SK-N-SH (cell line): ENCODE results near the gene NR2C1. TPM values are rescaled to one million over a fixed set of nuclear protein-coding genes. Genes with fewer than 3 reads are reported as not detected.

Experiments
- CTCF ChIA-PET: fragments of 300-600, 350-600 bp; formaldehyde crosslinking; extraction: SDS; loops from one replicate; lab custom pipeline; 2021; lab: Yijun Ruan, JAX
- POLR2A ChIA-PET: fragments of 350-600 bp; sonication (Branson Sonifier 250); formaldehyde crosslinking; extraction: SDS; loops from one replicate; lab custom pipeline; 2020; ENCODE audit warnings: antibody characterized with exemption, inconsistent platforms; lab: Yijun Ruan, JAX
- DNase-seq: peaks from one replicate; pipeline ENCODE4 v3.0.0; 2012
- H2AFZ ChIP-seq: fragments of 200-600 bp; sonication (generic); 2 replicates; pipeline ENCODE4 v1.8.1; 2016; ENCODE audit warnings: antibody characterized with exemption, mild to moderate bottlenecking, low read depth
- H3F3A ChIP-seq: fragments of 200-600 bp; sonication (generic); replicated peaks from 2 replicates; pipeline ENCODE3; 2016; ENCODE audit warnings: antibody characterized with exemption, mild to moderate bottlenecking; ENCODE audit not compliant: insufficient read depth
- H3K27ac ChIP-seq, 2 experiments: fragments of 200-500 bp in 1 of 2; fragments of 200-600 bp in 1 of 2; sonication (Bioruptor generic) in 1 of 2; sonication (generic), shearing (Covaris generic) in 1 of 2; 2 replicates each; pipeline versions ENCODE4 v1.5.1 to v1.6.1; 2014 to 2016; ENCODE audit warnings: low read depth in 2 of 2, inconsistent platforms in 1 of 2, low read length in 1 of 2, mild to moderate bottlenecking in 1 of 2, mixed read lengths in 1 of 2
- H3K27me3 ChIP-seq: fragments of 200-600 bp; sonication (generic), shearing (Covaris generic); 2 replicates; pipeline ENCODE4 v1.6.1; 2016; ENCODE audit warnings: mixed run types; ENCODE audit not compliant: insufficient read depth
- H3K36me3 ChIP-seq, 2 experiments: fragments of 200-500 bp in 1 of 2; fragments of 200-600 bp in 1 of 2; sonication (Bioruptor generic) in 1 of 2; sonication (generic) in 1 of 2; replicated peaks in 1 of 2; 2 replicates each; pipeline versions ENCODE3 to v1.5.1; 2014 to 2016; ENCODE audit warnings: low read length in 1 of 2, mild to moderate bottlenecking in 1 of 2; ENCODE audit not compliant: insufficient read depth in 2 of 2, control insufficient read depth in 1 of 2
- H3K4me1 ChIP-seq, 2 experiments: fragments of 200-500 bp in 1 of 2; fragments of 200-600 bp in 1 of 2; sonication (Bioruptor generic) in 1 of 2; sonication (generic), shearing (Covaris generic) in 1 of 2; 2 replicates each; pipeline versions ENCODE4 v1.5.1 to v1.6.1; 2014 to 2016; ENCODE audit warnings: low read depth in 1 of 2, low read length in 1 of 2, mixed run types in 1 of 2; ENCODE audit not compliant: insufficient read depth in 2 of 2, control insufficient read depth in 1 of 2
- H3K4me2 ChIP-seq: fragments of 200-600 bp; sonication (generic), shearing (Covaris generic); 2 replicates; pipeline ENCODE4 v1.6.1; 2017; ENCODE audit warnings: mixed run types
- H3K4me3 ChIP-seq, 2 experiments: fragments of 200-500 bp in 1 of 2; fragments of 200-600 bp in 1 of 2; sonication (Bioruptor generic) in 1 of 2; sonication (generic), shearing (Covaris generic) in 1 of 2; 2 replicates each; pipeline versions ENCODE4 v1.5.1 to v1.8.1; 2014 to 2016; ENCODE audit warnings: low read depth in 2 of 2, inconsistent platforms in 1 of 2, low read length in 1 of 2, mild to moderate bottlenecking in 1 of 2, mixed read lengths in 1 of 2, moderate library complexity in 1 of 2
- H3K79me2 ChIP-seq: fragments of 200-600 bp; sonication (generic); 2 replicates; pipeline ENCODE4 v1.8.1; 2017; ENCODE audit warnings: mild to moderate bottlenecking; ENCODE audit not compliant: insufficient read depth
- H3K9ac ChIP-seq: fragments of 200-600 bp; sonication (generic); 2 replicates; pipeline ENCODE4 v1.6.1; 2017; ENCODE audit warnings: mixed run types
- H3K9me2 ChIP-seq: fragments of 200-600 bp; sonication (generic); 2 replicates; pipeline ENCODE4 v1.6.1; 2017; ENCODE audit warnings: mixed run types
- H3K9me3 ChIP-seq: fragments of 200-600 bp; sonication (generic); 2 replicates; pipeline ENCODE4 v1.6.1; 2017; ENCODE audit warnings: mixed run types, mild to moderate bottlenecking, moderate library complexity
- H4K20me1 ChIP-seq: fragments of 200-600 bp; sonication (generic); 2 replicates; pipeline ENCODE4 v1.6.1; 2017; ENCODE audit warnings: mild to moderate bottlenecking, mixed run types; ENCODE audit not compliant: insufficient read depth
- CHD2 ChIP-seq: fragments of 150-350 bp; IDR thresholded peaks from 2 replicates; pipeline ENCODE4 v1.6.1; 2018; ENCODE audit warnings: low read length; ENCODE audit not compliant: partially characterized antibody
- CTCF ChIP-seq: fragments of 200-600 bp; sonication (generic); IDR thresholded peaks from 2 replicates; pipeline ENCODE4 v1.6.1; 2017; ENCODE audit warnings: antibody characterized with exemption, mild to moderate bottlenecking, moderate library complexity
- EP300 ChIP-seq, 2 experiments: IDR thresholded peaks; 2 replicates each; pipeline versions ENCODE4 v1.4.0 to v1.6.1; 2012; ENCODE audit warnings: borderline replicate concordance in 1 of 2, low read depth in 1 of 2, low read length in 1 of 2
- EZH2phosphoT487 ChIP-seq: fragments of 200-600 bp; sonication (generic); IDR thresholded peaks from 2 replicates; pipeline ENCODE4 v1.6.1; 2017; ENCODE audit warnings: low read depth, mixed run types, mild to moderate bottlenecking, antibody characterized with exemption, moderate library complexity, borderline replicate concordance
- FOXJ3 ChIP-seq: sonication (generic); formaldehyde crosslinking; IDR thresholded peaks from 2 replicates; pipeline ENCODE4 v1.5.1; 2020; ENCODE audit warnings: mild to moderate bottlenecking, missing genetic modification reagents
- FOXM1 ChIP-seq: IDR thresholded peaks from 2 replicates; pipeline ENCODE4 v1.4.0; 2012; ENCODE audit warnings: low read depth, mild to moderate bottlenecking
- GABPA ChIP-seq: IDR thresholded peaks from 2 replicates; pipeline ENCODE4 v1.4.0; 2012; ENCODE audit warnings: low read depth, mild to moderate bottlenecking
- GATA2 ChIP-seq: sonication (generic); formaldehyde crosslinking; IDR thresholded peaks from 2 replicates; pipeline ENCODE4 v1.5.0; 2020; ENCODE audit warnings: mild to moderate bottlenecking, missing genetic modification reagents
- JUND ChIP-seq: IDR thresholded peaks from 2 replicates; pipeline ENCODE4 v1.4.0; 2012
- MEF2A ChIP-seq: IDR thresholded peaks from 2 replicates; pipeline ENCODE4 v1.4.0; 2012; ENCODE audit warnings: low read depth, borderline replicate concordance
- MXI1 ChIP-seq: IDR thresholded peaks from 2 replicates; pipeline ENCODE4 v1.6.1; 2012; ENCODE audit warnings: mild to moderate bottlenecking, low read depth, low read length, improper control_type of control experiment
- NFIC ChIP-seq: IDR thresholded peaks from 2 replicates; pipeline ENCODE4 v1.4.0; 2012; ENCODE audit warnings: borderline replicate concordance
- POLR2AphosphoS5 ChIP-seq: IDR thresholded peaks from 2 replicates; pipeline ENCODE4 v1.6.1; 2012; ENCODE audit warnings: low read depth, low read length
- RAD21 ChIP-seq: IDR thresholded peaks from 2 replicates; pipeline ENCODE4 v1.6.1; 2012; ENCODE audit warnings: mild to moderate bottlenecking, low read length
- RFX5 ChIP-seq: IDR thresholded peaks from 2 replicates; pipeline ENCODE4 v1.6.1; 2012; ENCODE audit warnings: mild to moderate bottlenecking, improper control_type of control experiment, low read length
- RXRA ChIP-seq: IDR thresholded peaks from 2 replicates; pipeline ENCODE4 v1.4.0; 2012; ENCODE audit warnings: low read depth, mild to moderate bottlenecking, borderline replicate concordance
- SIN3A ChIP-seq: IDR thresholded peaks from 2 replicates; pipeline ENCODE4 v1.6.1; 2012; ENCODE audit warnings: low read depth, mild to moderate bottlenecking, low read length, moderate library complexity, borderline replicate concordance
- SMC3 ChIP-seq: IDR thresholded peaks from 2 replicates; pipeline ENCODE4 v1.6.1; 2012; ENCODE audit warnings: low read depth, low read length, improper control_type of control experiment
- TCF12 ChIP-seq: IDR thresholded peaks from 2 replicates; pipeline ENCODE4 v1.4.0; 2012
- TEAD4 ChIP-seq: IDR thresholded peaks from 2 replicates; pipeline ENCODE4 v1.4.0; 2012; ENCODE audit warnings: mild to moderate bottlenecking, borderline replicate concordance; ENCODE audit not compliant: insufficient read depth
- WGBS: methylation state at CpG from one replicate; pipeline ENCODE4 v1.1.6; 2017; ENCODE audit warnings: low lambda C conversion rate; 5-methylcytosine and 5-hydroxymethylcytosine counted together
- polyA plus RNA-seq, 3 experiments: library from polyadenylated mRNA; depleted of rRNA; stranded (reverse); fragments of >200 nt; gene quantifications; 2 replicates each; pipeline ENCODE4 v1.2.3, GENCODE V29; 2012

The NR2C1 gene
- polyA plus RNA-seq, 1 of the 3 experiments (the other 2 are of a cell fraction) = 15.9 TPM

- H3K27me3 ChIP-seq = no peaks in the 10 kb centered on the region
- H3K9me3 ChIP-seq = 0 out of 2 replicates have a peak, but pooled peaks cover 2% of the 10 kb centered on the region
- no peaks in the 10 kb centered on the region for H3K4me1 ChIP-seq
- peaks cover 4% of the 10 kb centered on the region for H3F3A ChIP-seq
- 93% methylated on average over 2 of the region's 2 CpGs for WGBS
- H3K27ac ChIP-seq = no peak overlapping the region
- 0 out of 2 replicates have a peak overlapping the region, but pooled peaks have one; percentile 94 for H2AFZ ChIP-seq
- no peaks in the 10 kb centered on the region for H3K9me2 ChIP-seq
- ChIA-PET CTCF (no interaction called here), POLR2A (interaction anchor here (0.6 kb wide), 2 partner anchors 10 to 968 kb away, joined by 3 read pairs; no protein-coding TSS in a partner anchor)
- H4K20me1 ChIP-seq = no peaks in the 10 kb centered on the region
- no peak overlapping the region for H3K4me2 ChIP-seq
- H3K79me2 ChIP-seq = peaks cover 30% of the 10 kb centered on the region; the same call in 1 of the 2 replicates
- TF ChIP-seq TEAD4 = no peak
- TF ChIP-seq RAD21 = no peak
- no peak for TF ChIP-seq RXRA
- TF ChIP-seq POLR2AphosphoS5 = no peak
- no peak for TF ChIP-seq NFIC
- TF ChIP-seq MEF2A = no peak
- no peak for TF ChIP-seq EZH2phosphoT487
- TF ChIP-seq TCF12 = no peak
- TF ChIP-seq MXI1 = no peak
- TF ChIP-seq GATA2 (CRISPR knock-in tag) = no peak
- TF ChIP-seq RFX5 = no peak
- no peak for TF ChIP-seq FOXM1
- no peak for TF ChIP-seq EP300 (IDR thresholded peaks at IDR 0.05; ENCODE audit: borderline replicate concordance in 1 of 2, low read depth in 1 of 2, low read length in 1 of 2)
- TF ChIP-seq CHD2 = no peak
- no peak for DNase-seq
- H3K9ac ChIP-seq = no peak overlapping the region
- H3K4me3 ChIP-seq = no peak overlapping the region
- peaks cover 2 to 12% of the 10 kb centered on the region in 2 experiments for H3K36me3 ChIP-seq
Measured at GRCh38 chr12:95004610-95005009, 68.8 kb downstream of the NR2C1 start.

GRCh38 chr12:95003921-95004272 is 69.5 kb downstream of the NR2C1 start:
- H2AFZ ChIP-seq = peak overlapping the region; percentile 94
- no peak overlapping the region; the same call in 1 of the 2 replicates for H3K4me2 ChIP-seq
- H3K4me1 ChIP-seq = no peaks in the 10 kb centered on the region
- no peaks in the 10 kb centered on the region for H4K20me1 ChIP-seq
- H3K9ac ChIP-seq = no peak overlapping the region; the same call in 1 of the 2 replicates
- 0 out of 2 replicates have a peak, but pooled peaks cover 2% of the 10 kb centered on the region for H3K9me3 ChIP-seq
- H3K36me3 ChIP-seq = peaks cover 2 to 12% of the 10 kb centered on the region in 2 experiments
- peaks cover 4% of the 10 kb centered on the region for H3F3A ChIP-seq
- no peaks in the 10 kb centered on the region for H3K27me3 ChIP-seq
- ChIA-PET POLR2A (interaction anchor here (0.5 to 0.9 kb wide), 7 partner anchors 8 to 969 kb away, joined by 3 read pairs; partner anchors contain the start of gene NR2C1), CTCF (interaction anchor here (0.6 kb wide), 1 partner anchor 11 kb away, joined by 3 read pairs; no protein-coding TSS in a partner anchor)
- H3K4me3 ChIP-seq = peak overlapping the region; percentile 71 to 94
- peak overlapping the region; percentile 7 to 77; a peak in 2 of 4 replicates for H3K27ac ChIP-seq
- TF ChIP-seq POLR2AphosphoS5 (no peak), GABPA (no peak), FOXJ3 (CRISPR knock-in tag) (no peak), RAD21 (no peak), CTCF (no peak), SMC3 (no peak), SIN3A (no peak), JUND (no peak)
- TF ChIP-seq, all 33 proteins: peak for 0
- WGBS = 74% methylated on average over 15 of the region's 15 CpGs
- DNase-seq = no peak
- Histone ChIP-seq H3K9me2 (no peaks in the 10 kb centered on the region), H3K79me2 (peaks cover 37% of the 10 kb centered on the region)
